ENCODE data around the gene SNHG17.

GRCh38 chr20:38414769-38415450, 20.2 kb downstream of the SNHG17 start:
- no peak for TF ChIP-seq CTCF (conservative IDR thresholded peaks at IDR 0.05)
- TF ChIP-seq ZFX (IDR thresholded peaks at IDR 0.05) = no peak
